ENCODE measurements around the gene MAF.

Gene MAF

DNA sequence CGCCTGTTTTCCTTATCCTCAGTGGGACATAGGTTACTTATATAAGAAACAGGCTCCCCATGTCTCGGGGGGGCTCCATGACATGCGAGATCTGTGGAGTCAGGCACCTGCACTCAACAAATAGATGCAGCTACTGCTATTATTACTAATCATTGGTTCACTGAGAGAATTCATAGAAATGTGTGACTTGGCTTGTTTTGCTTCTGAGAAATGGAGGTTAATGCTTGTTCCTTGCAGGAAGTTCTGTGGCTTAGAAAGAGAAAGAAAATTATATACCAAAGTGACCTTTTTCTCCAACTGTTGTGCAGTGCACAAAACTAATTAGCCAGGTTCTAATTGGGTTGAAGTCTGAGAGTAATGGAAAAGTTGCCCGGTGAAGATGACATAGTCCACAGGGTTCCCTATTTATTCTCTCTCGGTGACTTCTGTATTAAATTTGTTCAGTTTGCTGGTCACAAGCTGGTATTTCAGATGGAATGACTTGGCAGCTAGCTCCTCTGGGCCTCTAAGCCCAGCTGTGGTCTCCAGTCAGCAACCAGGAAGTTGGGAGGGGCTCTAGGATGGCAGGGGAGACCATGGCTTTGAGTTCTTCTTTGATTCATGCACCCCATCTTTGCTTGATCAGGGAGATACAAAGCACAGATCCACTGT lies 17.6 kb upstream of the MAF start:
- no peaks in the 10 kb centered on the region for H3K9me3 ChIP-seq (ENCODE audit: control insufficient read depth, low read length)
- H3K4me3 ChIP-seq (ENCODE audit: insufficient read depth, low read depth, low read length, poor library complexity, severe bottlenecking), result no peak overlapping the region
- H3K27me3 ChIP-seq (replicated peaks; ENCODE audit: control insufficient read depth, insufficient read depth, low read length, poor library complexity, severe bottlenecking), result no peaks in the 10 kb centered on the region
- peaks cover 24% of the 10 kb centered on the region for H3K4me1 ChIP-seq (ENCODE audit: control insufficient read depth, insufficient read depth, low read length, poor library complexity, severe bottlenecking)
- no peak for DNase-seq
- H3K27ac ChIP-seq (ENCODE audit: insufficient read depth, low read length, poor library complexity, severe bottlenecking), result peak overlapping the region; percentile 36
- H3K36me3 ChIP-seq (ENCODE audit: control insufficient read depth, insufficient read depth, low read length), result no peaks in the 10 kb centered on the region

DNA sequence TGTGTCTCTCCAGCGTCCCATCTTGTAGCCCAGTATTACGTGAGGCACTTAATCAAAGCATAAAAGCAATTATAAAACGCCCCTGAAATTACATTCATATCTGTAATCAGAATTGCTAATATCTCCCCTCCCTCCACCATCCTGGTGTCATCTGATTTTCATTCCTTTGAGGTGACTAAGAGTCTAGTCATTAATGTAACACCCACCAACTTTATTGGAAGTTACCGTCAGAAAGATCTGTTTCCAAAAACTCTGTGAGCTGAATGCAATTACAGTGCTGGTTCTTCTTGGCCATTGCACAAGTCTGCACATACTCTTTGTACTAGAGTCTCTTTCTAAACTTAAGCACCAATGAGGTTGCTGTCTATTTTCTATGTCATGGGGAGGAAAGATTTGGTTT lies 12.5 kb upstream of the MAF start:
- no peak overlapping the region for H3K4me3 ChIP-seq (ENCODE audit: insufficient read depth, low read depth, low read length, poor library complexity, severe bottlenecking)
- H3K27me3 ChIP-seq (replicated peaks; ENCODE audit: control insufficient read depth, insufficient read depth, low read length, poor library complexity, severe bottlenecking), result no peaks in the 10 kb centered on the region
- DNase-seq, result no peak
- no peak overlapping the region for H3K27ac ChIP-seq (ENCODE audit: insufficient read depth, low read length, poor library complexity, severe bottlenecking)
- peaks cover 12% of the 10 kb centered on the region for H3K4me1 ChIP-seq (ENCODE audit: control insufficient read depth, insufficient read depth, low read length, poor library complexity, severe bottlenecking)
- no peaks in the 10 kb centered on the region for H3K9me3 ChIP-seq (ENCODE audit: control insufficient read depth, low read length)
- no peaks in the 10 kb centered on the region for H3K36me3 ChIP-seq (ENCODE audit: control insufficient read depth, insufficient read depth, low read length)

DNA sequence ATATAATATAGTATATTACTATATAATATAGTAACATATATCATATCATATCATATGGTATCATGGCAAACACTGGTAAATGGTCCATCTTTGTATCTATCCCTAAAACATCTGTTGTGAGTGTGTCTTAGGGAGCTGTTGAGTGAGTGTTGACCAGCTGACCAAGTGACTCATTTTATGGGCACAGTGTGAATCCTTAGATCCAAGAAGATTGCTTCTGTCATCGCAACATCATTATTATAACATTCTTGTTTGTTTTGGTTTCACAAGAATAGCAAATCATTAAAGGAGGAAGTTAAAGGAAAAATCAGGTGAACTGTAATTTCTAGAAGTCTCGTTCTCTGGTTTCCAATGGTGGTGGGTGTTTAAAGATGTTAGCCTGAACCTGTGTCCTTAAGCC lies 11.7 kb upstream of the MAF start:
- H3K27ac ChIP-seq (ENCODE audit: insufficient read depth, low read length, poor library complexity, severe bottlenecking), result no peak overlapping the region
- H3K9me3 ChIP-seq (ENCODE audit: control insufficient read depth, low read length), result no peaks in the 10 kb centered on the region
- DNase-seq, result no peak

DNA sequence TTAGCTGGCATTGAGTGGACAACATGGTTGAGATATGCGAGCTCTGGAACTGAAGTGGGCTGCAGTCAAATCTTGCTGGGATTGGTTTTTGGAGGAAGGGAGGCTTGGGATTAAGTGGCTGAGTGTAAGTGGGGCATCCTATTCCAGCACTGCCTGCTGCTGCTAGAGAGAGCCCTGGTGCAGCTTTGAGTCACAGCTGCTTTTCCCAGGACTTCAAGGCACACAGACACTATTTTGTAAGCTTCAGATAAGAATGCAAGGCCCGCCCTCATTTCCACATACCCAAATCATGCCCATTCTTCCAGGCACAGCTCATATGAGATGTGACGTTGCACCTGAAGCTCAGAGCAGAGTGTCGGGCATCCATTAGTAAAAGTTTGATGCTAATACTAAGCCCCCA lies 10.2 kb upstream of the MAF start:
- H3K9me3 ChIP-seq (ENCODE audit: control insufficient read depth, low read length), result no peaks in the 10 kb centered on the region
- H3K27ac ChIP-seq (ENCODE audit: insufficient read depth, low read length, poor library complexity, severe bottlenecking), result no peak overlapping the region
- H3K27me3 ChIP-seq (replicated peaks; ENCODE audit: control insufficient read depth, insufficient read depth, low read length, poor library complexity, severe bottlenecking), result no peaks in the 10 kb centered on the region
- no peak overlapping the region for H3K4me3 ChIP-seq (ENCODE audit: insufficient read depth, low read depth, low read length, poor library complexity, severe bottlenecking)
- no peak for DNase-seq
- no peaks in the 10 kb centered on the region for H3K4me1 ChIP-seq (ENCODE audit: control insufficient read depth, insufficient read depth, low read length, poor library complexity, severe bottlenecking)
- H3K36me3 ChIP-seq (ENCODE audit: control insufficient read depth, insufficient read depth, low read length), result no peaks in the 10 kb centered on the region

More for the DNA sequence above, 11.7 kb upstream of the MAF start:
- Histone ChIP-seq H3K27me3 (replicated peaks; ENCODE audit: control insufficient read depth, insufficient read depth, low read length, poor library complexity, severe bottlenecking) (no peaks in the 10 kb centered on the region), H3K4me1 (ENCODE audit: control insufficient read depth, insufficient read depth, low read length, poor library complexity, severe bottlenecking) (peaks cover 6% of the 10 kb centered on the region), H3K4me3 (ENCODE audit: insufficient read depth, low read depth, low read length, poor library complexity, severe bottlenecking) (no peak overlapping the region), H3K36me3 (ENCODE audit: control insufficient read depth, insufficient read depth, low read length) (no peaks in the 10 kb centered on the region)

DNA sequence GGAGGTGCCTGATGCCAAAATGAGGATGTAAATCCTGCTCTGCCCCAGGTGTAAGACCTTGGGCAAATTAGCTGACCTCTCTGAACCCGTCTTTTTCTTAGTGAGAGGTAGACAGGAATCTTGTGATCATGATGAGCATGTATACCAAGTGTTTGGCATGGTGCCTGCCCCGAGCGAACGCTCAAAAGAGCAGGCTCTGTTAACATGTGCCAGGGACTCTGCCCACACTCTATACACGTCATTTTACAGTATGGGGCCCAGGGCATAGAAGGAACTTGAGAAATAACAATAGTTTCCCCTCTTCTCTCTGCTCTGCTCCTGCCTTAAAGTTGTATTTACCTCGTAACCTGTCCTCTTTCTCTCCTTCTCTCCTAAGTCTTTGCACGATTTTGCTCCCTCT lies 9.3 kb upstream of the MAF start:
- H3K27me3 ChIP-seq (replicated peaks; ENCODE audit: control insufficient read depth, insufficient read depth, low read length, poor library complexity, severe bottlenecking), result no peaks in the 10 kb centered on the region
- no peak overlapping the region for H3K4me3 ChIP-seq (ENCODE audit: insufficient read depth, low read depth, low read length, poor library complexity, severe bottlenecking)
- DNase-seq, result no peak
- H3K36me3 ChIP-seq (ENCODE audit: control insufficient read depth, insufficient read depth, low read length), result no peaks in the 10 kb centered on the region
- no peaks in the 10 kb centered on the region for H3K4me1 ChIP-seq (ENCODE audit: control insufficient read depth, insufficient read depth, low read length, poor library complexity, severe bottlenecking)
- H3K9me3 ChIP-seq (ENCODE audit: control insufficient read depth, low read length), result no peaks in the 10 kb centered on the region
- H3K27ac ChIP-seq (ENCODE audit: insufficient read depth, low read length, poor library complexity, severe bottlenecking), result no peak overlapping the region

DNA sequence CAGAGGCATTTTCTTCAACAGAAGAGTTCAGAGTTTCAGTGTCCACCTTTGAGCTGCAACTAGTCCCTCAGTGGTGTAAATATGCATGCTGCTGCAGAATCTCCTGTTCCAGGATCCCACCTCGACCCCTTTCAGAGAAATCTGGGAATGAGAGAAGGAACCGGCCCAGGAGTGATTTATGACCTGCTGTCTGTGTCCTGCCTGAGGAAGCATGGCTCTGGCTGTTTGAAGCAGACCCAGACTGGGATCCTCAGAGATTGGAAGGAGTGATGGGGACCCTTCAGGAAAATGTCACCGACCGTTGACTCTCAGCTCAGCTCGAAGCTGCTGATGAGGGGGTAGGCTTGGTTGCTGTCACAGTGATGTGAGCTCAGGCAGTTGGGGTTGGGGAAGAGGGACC lies 8.4 kb upstream of the MAF start:
- Histone ChIP-seq H3K36me3 (ENCODE audit: control insufficient read depth, insufficient read depth, low read length) (no peaks in the 10 kb centered on the region), H3K27ac (ENCODE audit: insufficient read depth, low read length, poor library complexity, severe bottlenecking) (no peak overlapping the region), H3K4me1 (ENCODE audit: control insufficient read depth, insufficient read depth, low read length, poor library complexity, severe bottlenecking) (no peaks in the 10 kb centered on the region), H3K27me3 (replicated peaks; ENCODE audit: control insufficient read depth, insufficient read depth, low read length, poor library complexity, severe bottlenecking) (no peaks in the 10 kb centered on the region), H3K4me3 (ENCODE audit: insufficient read depth, low read depth, low read length, poor library complexity, severe bottlenecking) (no peak overlapping the region), H3K9me3 (ENCODE audit: control insufficient read depth, low read length) (no peaks in the 10 kb centered on the region)
- DNase-seq, result no peak

DNA sequence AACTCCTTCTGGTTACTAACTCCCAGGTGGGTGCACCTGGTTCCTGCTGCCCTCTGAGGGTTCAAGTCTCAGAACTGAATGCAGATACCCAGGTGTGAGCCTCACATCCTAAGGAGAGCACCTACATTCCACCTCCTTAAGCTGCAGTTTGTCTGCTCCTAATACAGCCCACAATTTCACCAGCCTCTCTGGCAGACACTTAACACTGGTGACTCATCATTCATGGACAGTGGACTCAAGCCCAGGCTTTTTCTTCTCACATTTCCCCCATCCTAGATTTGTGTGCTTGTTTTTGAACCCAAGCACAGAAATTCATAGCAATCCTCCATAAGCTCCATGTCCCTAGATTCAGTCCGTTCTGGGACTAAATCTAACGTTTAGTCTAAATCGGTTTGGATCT lies 7.0 kb upstream of the MAF start:
- no peak for DNase-seq
- H3K4me3 ChIP-seq (ENCODE audit: insufficient read depth, low read depth, low read length, poor library complexity, severe bottlenecking), result no peak overlapping the region
- no peak overlapping the region for H3K27ac ChIP-seq (ENCODE audit: insufficient read depth, low read length, poor library complexity, severe bottlenecking)
- no peaks in the 10 kb centered on the region for H3K27me3 ChIP-seq (replicated peaks; ENCODE audit: control insufficient read depth, insufficient read depth, low read length, poor library complexity, severe bottlenecking)
- H3K4me1 ChIP-seq (ENCODE audit: control insufficient read depth, insufficient read depth, low read length, poor library complexity, severe bottlenecking), result no peaks in the 10 kb centered on the region
- H3K36me3 ChIP-seq (ENCODE audit: control insufficient read depth, insufficient read depth, low read length), result no peaks in the 10 kb centered on the region
- H3K9me3 ChIP-seq (ENCODE audit: control insufficient read depth, low read length), result no peaks in the 10 kb centered on the region

DNA sequence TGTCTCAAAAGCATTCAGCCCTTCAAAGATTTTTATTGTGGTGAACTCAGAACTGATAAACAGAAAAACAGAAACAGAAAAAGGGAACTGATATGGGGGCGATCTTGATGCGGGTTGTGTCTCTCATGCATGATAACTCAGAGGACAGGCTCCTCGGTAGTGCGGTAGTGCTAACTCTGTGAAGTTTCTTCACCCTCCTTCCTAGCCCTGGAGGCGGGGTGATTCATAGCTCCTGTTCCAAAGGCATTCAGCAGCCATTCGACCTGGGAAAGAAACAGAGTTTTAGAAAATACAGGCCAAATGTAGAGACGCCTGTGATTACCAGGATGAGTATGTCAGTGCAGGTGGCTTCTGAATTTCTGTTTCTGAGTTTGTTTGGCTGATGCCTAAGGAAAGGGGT lies 5.5 kb upstream of the MAF start:
- DNase-seq, result no peak
- Histone ChIP-seq H3K4me1 (ENCODE audit: control insufficient read depth, insufficient read depth, low read length, poor library complexity, severe bottlenecking) (no peaks in the 10 kb centered on the region), H3K4me3 (ENCODE audit: insufficient read depth, low read depth, low read length, poor library complexity, severe bottlenecking) (no peak overlapping the region), H3K9me3 (ENCODE audit: control insufficient read depth, low read length) (no peaks in the 10 kb centered on the region), H3K36me3 (ENCODE audit: control insufficient read depth, insufficient read depth, low read length) (no peaks in the 10 kb centered on the region), H3K27me3 (replicated peaks; ENCODE audit: control insufficient read depth, insufficient read depth, low read length, poor library complexity, severe bottlenecking) (no peaks in the 10 kb centered on the region), H3K27ac (ENCODE audit: insufficient read depth, low read length, poor library complexity, severe bottlenecking) (no peak overlapping the region)

DNA sequence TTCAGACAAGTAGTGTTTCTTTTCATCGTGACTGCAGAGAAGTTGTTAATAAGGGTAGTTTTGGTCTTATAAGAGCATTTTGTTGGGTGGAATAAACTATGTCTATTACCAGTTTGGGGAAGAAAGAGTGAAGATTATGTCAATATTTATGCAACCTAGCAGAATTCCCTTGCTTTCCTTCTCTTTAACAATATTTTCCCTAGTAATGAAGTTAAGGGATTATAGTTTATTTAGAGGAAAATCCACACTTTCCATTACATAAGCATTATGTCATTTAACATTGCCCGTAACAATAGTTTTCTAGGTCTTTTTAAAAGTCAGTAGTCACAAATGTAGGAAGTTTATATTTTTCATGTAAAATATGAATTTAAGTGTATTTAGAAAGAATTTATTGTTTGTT lies 2.5 kb upstream of the MAF start:
- Histone ChIP-seq H3K9me3 (ENCODE audit: control insufficient read depth, low read length) (no peaks in the 10 kb centered on the region), H3K4me1 (ENCODE audit: control insufficient read depth, insufficient read depth, low read length, poor library complexity, severe bottlenecking) (no peaks in the 10 kb centered on the region), H3K27ac (ENCODE audit: insufficient read depth, low read length, poor library complexity, severe bottlenecking) (peak overlapping the region; percentile 71), H3K36me3 (ENCODE audit: control insufficient read depth, insufficient read depth, low read length) (no peaks in the 10 kb centered on the region), H3K4me3 (ENCODE audit: insufficient read depth, low read depth, low read length, poor library complexity, severe bottlenecking) (no peak overlapping the region), H3K27me3 (replicated peaks; ENCODE audit: control insufficient read depth, insufficient read depth, low read length, poor library complexity, severe bottlenecking) (no peaks in the 10 kb centered on the region)
- DNase-seq, result no peak

DNA sequence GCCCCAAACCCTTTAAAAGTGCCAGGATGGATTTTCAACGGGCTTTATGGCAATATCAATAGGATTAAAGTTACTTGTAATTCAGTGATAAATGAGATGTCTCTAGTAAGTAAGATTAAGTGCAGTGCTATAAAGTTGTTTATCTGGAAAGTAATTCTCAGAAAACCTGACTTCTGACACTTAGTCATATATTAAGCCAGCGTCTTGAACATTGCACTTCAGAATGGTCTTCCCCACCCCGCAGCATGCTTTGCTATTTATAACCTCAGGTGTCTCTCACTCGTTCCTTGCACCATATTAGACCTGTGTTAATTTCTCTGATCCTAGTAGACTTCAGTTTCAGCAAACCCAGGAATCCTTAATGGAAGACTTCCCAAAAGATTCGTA lies 2.1 kb upstream of the MAF start:
- Histone ChIP-seq H3K9me3 (ENCODE audit: control insufficient read depth, low read length) (no peaks in the 10 kb centered on the region), H3K4me1 (ENCODE audit: control insufficient read depth, insufficient read depth, low read length, poor library complexity, severe bottlenecking) (no peaks in the 10 kb centered on the region), H3K27ac (ENCODE audit: insufficient read depth, low read length, poor library complexity, severe bottlenecking) (peak overlapping the region; percentile 71), H3K36me3 (ENCODE audit: control insufficient read depth, insufficient read depth, low read length) (no peaks in the 10 kb centered on the region), H3K4me3 (ENCODE audit: insufficient read depth, low read depth, low read length, poor library complexity, severe bottlenecking) (no peak overlapping the region), H3K27me3 (replicated peaks; ENCODE audit: control insufficient read depth, insufficient read depth, low read length, poor library complexity, severe bottlenecking) (no peaks in the 10 kb centered on the region)
- no peak for DNase-seq

All from effector memory CD4-positive, alpha-beta T cell (primary cell).